VCaP (cell line): ENCODE data around the gene STXBP5.

Source experiments
- H3K27ac ChIP-seq: fragments of 450-650 bp; 2 replicates; pipeline ENCODE4 v1.5.1; 2017
- TF ChIP-seq, protein P1 (sequence below): fragments of 450-650 bp; conservative IDR thresholded peaks from 2 replicates; pipeline ENCODE4 v1.5.1; 2017; ENCODE audit warnings: mild to moderate bottlenecking, moderate library complexity

Gene STXBP5

DNA sequence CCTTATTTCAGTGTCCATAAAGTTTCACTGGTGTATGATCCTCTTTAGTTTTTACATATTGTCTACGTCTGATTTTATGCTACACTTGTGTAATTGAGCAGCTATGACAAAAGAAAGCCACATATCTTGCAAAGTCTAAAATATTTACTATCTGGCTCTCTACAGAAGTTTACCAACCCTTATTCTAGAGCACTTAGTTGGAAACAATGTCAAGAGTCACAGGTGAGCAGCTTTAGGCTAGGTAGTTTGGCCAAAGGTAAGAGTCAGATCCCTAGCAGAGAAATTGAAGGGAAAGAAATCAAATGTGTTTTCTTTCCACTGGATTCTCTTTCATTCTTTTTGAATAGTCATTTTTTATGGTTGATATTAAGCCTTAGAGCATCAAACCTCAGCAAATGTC is 34.7 kb upstream of the STXBP5 start:
- TF ChIP-seq, protein P1, sequence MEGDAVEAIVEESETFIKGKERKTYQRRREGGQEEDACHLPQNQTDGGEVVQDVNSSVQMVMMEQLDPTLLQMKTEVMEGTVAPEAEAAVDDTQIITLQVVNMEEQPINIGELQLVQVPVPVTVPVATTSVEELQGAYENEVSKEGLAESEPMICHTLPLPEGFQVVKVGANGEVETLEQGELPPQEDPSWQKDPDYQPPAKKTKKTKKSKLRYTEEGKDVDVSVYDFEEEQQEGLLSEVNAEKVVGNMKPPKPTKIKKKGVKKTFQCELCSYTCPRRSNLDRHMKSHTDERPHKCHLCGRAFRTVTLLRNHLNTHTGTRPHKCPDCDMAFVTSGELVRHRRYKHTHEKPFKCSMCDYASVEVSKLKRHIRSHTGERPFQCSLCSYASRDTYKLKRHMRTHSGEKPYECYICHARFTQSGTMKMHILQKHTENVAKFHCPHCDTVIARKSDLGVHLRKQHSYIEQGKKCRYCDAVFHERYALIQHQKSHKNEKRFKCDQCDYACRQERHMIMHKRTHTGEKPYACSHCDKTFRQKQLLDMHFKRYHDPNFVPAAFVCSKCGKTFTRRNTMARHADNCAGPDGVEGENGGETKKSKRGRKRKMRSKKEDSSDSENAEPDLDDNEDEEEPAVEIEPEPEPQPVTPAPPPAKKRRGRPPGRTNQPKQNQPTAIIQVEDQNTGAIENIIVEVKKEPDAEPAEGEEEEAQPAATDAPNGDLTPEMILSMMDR, result no peak

DNA sequence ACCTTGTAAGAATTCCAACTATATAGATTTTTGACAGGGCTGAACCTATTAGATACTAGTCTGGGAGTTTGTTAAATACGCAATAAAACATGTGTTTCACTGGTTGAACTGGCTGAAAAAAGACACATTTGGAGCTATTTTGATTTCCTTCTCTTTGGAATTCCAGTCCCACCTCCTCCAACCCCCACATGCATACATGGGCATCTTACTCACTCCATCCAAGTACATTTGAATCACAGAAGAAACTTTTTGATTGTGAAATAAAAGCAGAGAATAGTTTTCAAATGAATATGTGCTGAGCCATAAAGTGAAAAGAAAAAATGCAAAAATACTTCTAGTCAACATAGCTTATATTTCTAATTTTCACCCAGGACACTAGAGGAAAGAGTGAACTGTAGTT is 33.9 kb upstream of the STXBP5 start:
- TF ChIP-seq, protein P1, result no peak
- no peak overlapping the region for H3K27ac ChIP-seq

More for the DNA sequence above, 34.7 kb upstream of the STXBP5 start:
- H3K27ac ChIP-seq, result no peak overlapping the region

DNA sequence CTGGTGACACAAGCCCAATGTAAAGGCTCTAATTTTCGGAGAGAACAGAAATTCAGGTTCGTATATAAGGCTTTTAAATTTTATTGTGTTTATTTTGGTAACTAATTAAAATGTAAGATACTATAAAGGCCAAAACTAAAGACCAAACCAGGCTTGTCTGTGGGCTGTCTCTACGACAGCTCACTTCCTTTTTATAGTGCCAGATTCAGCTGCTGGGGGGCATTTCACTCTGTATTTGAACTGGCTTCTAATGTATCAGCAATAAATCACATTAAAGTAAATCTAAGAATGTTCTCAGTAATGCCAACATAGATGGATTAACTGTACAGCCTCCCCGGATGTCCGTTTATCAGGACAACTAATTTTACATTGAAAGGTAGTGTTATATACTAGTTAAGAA is 31.1 kb upstream of the STXBP5 start:
- TF ChIP-seq, protein P1, result no peak
- H3K27ac ChIP-seq, result peak overlapping the region; percentile 88

DNA sequence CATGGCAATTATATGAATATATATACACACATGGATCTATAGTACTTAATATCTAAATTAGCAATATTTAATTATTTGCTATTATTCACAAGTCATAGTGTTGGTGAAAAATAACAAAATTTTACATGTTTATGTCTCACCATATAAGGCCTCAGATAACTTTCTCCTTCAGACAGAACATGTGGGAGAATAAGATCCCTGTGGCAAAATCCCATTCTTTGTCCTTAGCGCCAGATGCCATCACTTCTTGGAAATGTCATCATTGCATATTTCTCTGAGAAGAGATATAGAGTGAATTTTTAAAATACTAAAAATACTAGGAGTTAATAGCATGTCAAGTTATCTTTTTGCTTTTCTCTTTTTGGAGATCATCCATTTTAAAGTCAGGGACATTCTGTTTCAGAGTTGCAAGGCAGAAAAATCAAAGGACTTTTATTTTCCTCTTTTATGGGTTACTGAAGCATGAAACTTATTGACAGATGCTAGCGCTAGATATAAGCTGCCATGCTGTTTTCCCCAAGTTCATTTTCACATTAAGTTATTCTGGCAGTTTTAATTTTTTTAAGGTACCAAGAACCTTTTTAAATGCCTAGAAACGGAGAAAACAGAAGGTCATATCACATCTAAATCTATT is 30.4 kb upstream of the STXBP5 start:
- TF ChIP-seq, protein P1, result no peak
- peak overlapping the region; percentile 88 for H3K27ac ChIP-seq

DNA sequence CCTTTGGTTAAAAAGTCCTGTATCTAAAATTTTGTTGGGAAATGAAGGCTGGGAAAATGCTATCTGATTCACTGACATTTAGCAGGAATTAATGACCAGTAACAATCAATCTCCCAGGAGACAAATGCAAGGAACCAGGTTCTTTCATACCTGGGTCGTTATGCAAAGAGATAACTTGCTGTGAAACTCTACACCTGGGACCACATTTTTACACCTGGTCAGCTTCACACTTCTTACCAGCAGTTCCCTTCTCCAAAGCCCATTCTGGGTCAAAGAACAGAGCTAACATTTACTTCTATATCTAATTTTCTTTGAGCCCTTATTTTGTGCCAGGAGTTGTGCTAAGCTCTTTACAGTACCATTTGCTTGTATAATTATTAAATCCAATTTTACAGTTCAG is 27.4 kb upstream of the STXBP5 start:
- peak overlapping the region; percentile 88 for H3K27ac ChIP-seq
- TF ChIP-seq, protein P1, result no peak

DNA sequence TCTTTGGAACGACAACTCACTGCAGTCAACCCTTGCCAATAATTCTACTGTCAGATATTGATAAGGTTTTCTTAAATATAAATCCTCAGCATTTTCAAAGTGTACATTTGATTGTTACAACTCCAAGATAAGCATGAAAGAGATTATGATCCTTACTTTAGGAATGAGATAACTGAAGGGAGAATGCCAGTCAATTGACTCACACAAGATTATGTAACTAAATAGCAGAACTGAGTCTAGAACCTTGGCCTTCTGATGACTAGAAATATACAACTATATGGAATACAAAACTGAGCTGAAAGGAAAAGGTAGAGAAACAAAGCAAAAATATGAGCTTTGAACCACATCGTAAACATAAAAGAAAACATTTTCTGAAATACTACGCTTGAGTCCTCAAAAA is 26.9 kb upstream of the STXBP5 start:
- TF ChIP-seq, protein P1, result no peak
- H3K27ac ChIP-seq, result peak overlapping the region; percentile 88

DNA sequence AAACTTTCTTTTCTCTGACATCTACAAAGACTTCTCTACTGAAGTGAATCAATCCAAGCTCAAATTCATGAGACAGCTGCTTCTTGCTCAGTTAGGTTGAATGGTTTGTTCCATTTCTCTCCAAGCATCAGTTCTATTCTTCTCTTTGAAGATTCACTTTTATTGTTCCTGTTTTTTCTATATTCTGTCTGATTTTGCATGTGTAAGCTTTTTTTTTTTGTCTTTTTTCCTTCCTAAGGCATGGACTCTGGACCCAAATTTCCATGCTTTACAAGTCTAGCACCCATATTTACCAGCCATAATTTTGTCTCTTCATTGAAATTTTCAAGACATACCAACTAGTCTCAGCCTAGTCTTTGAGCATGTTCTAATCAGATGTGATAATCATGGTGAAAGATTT is 25.9 kb upstream of the STXBP5 start:
- peak overlapping the region; percentile 88 for H3K27ac ChIP-seq
- TF ChIP-seq, protein P1, result no peak
